Epithelial cell of prostate (primary cell): ENCODE measurements around the gene GRB10.

Source experiments
- DNase-seq: peaks from one replicate; pipeline ENCODE4 v3.0.0-alpha.2; 2011; ENCODE audit warnings: low read depth, low spot score
- H3K27ac ChIP-seq: fragments of 450-650 bp; 2 replicates; pipeline ENCODE4 v1.5.1; 2017; ENCODE audit warnings: mild to moderate bottlenecking

GRB10 gene

GRCh38 chr7:50627824-50628361 lies 154.8 kb downstream of the GRB10 start:
- no peak for DNase-seq
- H3K27ac ChIP-seq: no peak overlapping the region

- H3K27ac ChIP-seq: no peak overlapping the region
- no peak for DNase-seq
Observed at GRCh38 chr7:50626286-50626685, 156.4 kb downstream of the GRB10 start.

GRCh38 chr7:50625360-50625759 lies 157.3 kb downstream of the GRB10 start:
- no peak for DNase-seq
- H3K27ac ChIP-seq: no peak overlapping the region

GRCh38 chr7:50622821-50623220 lies 159.9 kb downstream of the GRB10 start:
- no peak for DNase-seq
- H3K27ac ChIP-seq: no peak overlapping the region

- no peak for DNase-seq
Observed at GRCh38 chr7:50621973-50622490, 160.7 kb downstream of the GRB10 start.

GRCh38 chr7:50621206-50621605 lies 161.5 kb downstream of the GRB10 start:
- H3K27ac ChIP-seq: no peak overlapping the region
- DNase-seq: no peak

More at GRCh38 chr7:50621973-50622490, 160.7 kb downstream of the GRB10 start:
- H3K27ac ChIP-seq: no peak overlapping the region

GRCh38 chr7:50620433-50620832 lies 162.3 kb downstream of the GRB10 start:
- DNase-seq: no peak
- no peak overlapping the region for H3K27ac ChIP-seq

- no peak overlapping the region for H3K27ac ChIP-seq
- no peak for DNase-seq
Observed at GRCh38 chr7:50619684-50620083, 163.0 kb downstream of the GRB10 start.

- no peak for DNase-seq
- no peak overlapping the region for H3K27ac ChIP-seq
Observed at GRCh38 chr7:50618281-50618680, 164.4 kb downstream of the GRB10 start.

GRCh38 chr7:50615519-50616080 lies 167.1 kb downstream of the GRB10 start:
- no peak for DNase-seq
- H3K27ac ChIP-seq: no peak overlapping the region

GRCh38 chr7:50614721-50615518 lies 167.8 kb downstream of the GRB10 start:
- no peak for DNase-seq
- H3K27ac ChIP-seq: no peak overlapping the region

- no peak overlapping the region for H3K27ac ChIP-seq
- no peak for DNase-seq
Observed at GRCh38 chr7:50613473-50613872, 169.2 kb downstream of the GRB10 start.

GRCh38 chr7:50612704-50613103 lies 170.0 kb downstream of the GRB10 start:
- no peak overlapping the region for H3K27ac ChIP-seq
- no peak for DNase-seq

GRCh38 chr7:50610521-50611277 lies 172.0 kb downstream of the GRB10 start:
- DNase-seq: peak; percentile 26
- H3K27ac ChIP-seq: no peak overlapping the region

- no peak for DNase-seq
- H3K27ac ChIP-seq: no peak overlapping the region
Observed at GRCh38 chr7:50608196-50608906, 174.3 kb downstream of the GRB10 start.

GRCh38 chr7:50607524-50608125 lies 175.1 kb downstream of the GRB10 start:
- no peak for DNase-seq
- H3K27ac ChIP-seq: no peak overlapping the region

- DNase-seq: no peak
- no peak overlapping the region for H3K27ac ChIP-seq
Observed at GRCh38 chr7:50605059-50605458, 177.6 kb downstream of the GRB10 start.

GRCh38 chr7:50603287-50603686 lies 179.4 kb downstream of the GRB10 start:
- DNase-seq: no peak
- H3K27ac ChIP-seq: no peak overlapping the region

- no peak for DNase-seq
- no peak overlapping the region for H3K27ac ChIP-seq
Observed at GRCh38 chr7:50599385-50599784, 183.3 kb downstream of the GRB10 start.
